PFSK-1 (cell line): Measurements from ENCODE around the gene KCNMA1.

ENCODE experiments used
- FOXP2 ChIP-seq: optimal IDR thresholded peaks from 2 replicates; pipeline ENCODE3; 2011; ENCODE audit warnings: borderline replicate concordance, control low read depth, inconsistent platforms; ENCODE audit not compliant: insufficient read depth; ENCODE audit errors: extremely low read length, extremely low read depth
- POLR2AphosphoS5 ChIP-seq: IDR thresholded peaks from 2 replicates; pipeline ENCODE4 v1.6.1; 2012; ENCODE audit warnings: low read depth, mild to moderate bottlenecking, control low read depth, low read length, moderate library complexity
- REST ChIP-seq, 2 experiments: IDR thresholded peaks; 2 replicates each; pipeline versions ENCODE4 v1.6.1 to v1.8.0; 2011 to 2012; ENCODE audit warnings: low read depth in 2 of 2, low read length in 2 of 2, control low read depth in 1 of 2, inconsistent platforms in 1 of 2, mild to moderate bottlenecking in 1 of 2, moderate library complexity in 1 of 2; ENCODE audit not compliant: insufficient read depth in 1 of 2
- SIN3A ChIP-seq: IDR thresholded peaks from 2 replicates; pipeline ENCODE4 v1.6.1; 2012; ENCODE audit warnings: mild to moderate bottlenecking, low read length, moderate library complexity, borderline replicate concordance; ENCODE audit not compliant: insufficient read depth
- TAF1 ChIP-seq: IDR thresholded peaks from 2 replicates; pipeline ENCODE4 v1.6.1; 2012; ENCODE audit warnings: low read length, control low read depth, borderline replicate concordance; ENCODE audit not compliant: insufficient read depth

The KCNMA1 gene

DNA sequence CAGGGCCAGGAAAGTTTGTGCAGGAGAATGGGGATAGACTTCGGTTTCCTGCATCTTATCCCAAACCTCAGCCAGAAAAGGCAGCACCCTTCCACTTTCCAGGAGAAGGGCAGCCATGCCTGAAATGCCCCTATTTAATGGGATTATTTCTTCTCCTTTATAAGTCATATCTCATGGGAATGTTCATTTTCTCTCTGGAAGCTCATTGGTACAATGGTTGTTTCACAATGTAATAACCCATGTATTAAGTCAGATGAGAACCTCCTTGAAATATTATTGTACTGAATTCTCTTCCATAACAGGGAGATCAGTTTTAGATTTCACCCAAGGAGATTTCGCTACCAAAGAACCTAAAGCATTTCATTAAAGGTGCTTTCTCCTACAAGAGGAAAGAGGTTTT lies 457.5 kb downstream of the KCNMA1 start:
- TF ChIP-seq TAF1: no peak
- TF ChIP-seq SIN3A: no peak
- TF ChIP-seq POLR2AphosphoS5: no peak
- no peak for TF ChIP-seq FOXP2
- no peak for TF ChIP-seq REST (IDR thresholded peaks at IDR 0.05; ENCODE audit: insufficient read depth in 1 of 2, low read depth in 2 of 2, low read length in 2 of 2)

DNA sequence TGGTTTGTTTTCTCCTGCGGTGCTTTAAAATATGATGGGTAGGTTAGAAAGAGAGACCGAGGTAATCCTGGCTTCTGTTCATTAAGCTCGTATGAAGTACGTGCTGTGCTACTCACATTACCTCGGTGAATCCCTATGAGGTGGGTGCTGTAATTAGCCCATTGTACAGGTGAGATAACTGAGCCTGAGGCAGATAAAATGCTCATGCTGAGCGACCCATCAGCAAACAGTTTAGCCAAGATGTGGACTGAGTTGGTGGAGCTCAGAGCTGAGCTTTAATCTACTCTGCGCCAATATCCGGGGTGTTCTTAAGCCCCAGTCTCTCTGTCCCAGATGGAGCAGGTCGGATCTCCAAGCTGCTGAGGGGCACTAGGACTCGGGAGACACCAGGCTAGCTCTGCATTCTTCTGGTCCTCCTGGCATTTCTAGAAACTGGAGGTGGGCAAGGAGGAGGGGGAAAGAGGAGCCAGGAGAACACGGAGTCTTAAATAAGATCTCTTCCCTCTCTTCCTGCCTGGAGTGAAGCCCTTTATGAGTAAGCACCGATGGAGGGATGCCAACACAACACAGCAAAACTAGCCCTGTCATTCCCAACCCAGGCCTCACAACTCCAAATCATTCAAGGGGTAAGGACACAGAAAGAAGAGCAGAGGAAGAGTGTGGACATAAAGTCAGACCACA lies 458.5 kb downstream of the KCNMA1 start:
- TF ChIP-seq FOXP2: no peak
- 0 out of 2 replicates have a peak, but pooled peaks have one; percentile 26 for TF ChIP-seq POLR2AphosphoS5
- TF ChIP-seq TAF1: no peak
- TF ChIP-seq REST (IDR thresholded peaks at IDR 0.05; ENCODE audit: insufficient read depth in 1 of 2, low read depth in 2 of 2, low read length in 2 of 2): no peak
- no peak for TF ChIP-seq SIN3A

DNA sequence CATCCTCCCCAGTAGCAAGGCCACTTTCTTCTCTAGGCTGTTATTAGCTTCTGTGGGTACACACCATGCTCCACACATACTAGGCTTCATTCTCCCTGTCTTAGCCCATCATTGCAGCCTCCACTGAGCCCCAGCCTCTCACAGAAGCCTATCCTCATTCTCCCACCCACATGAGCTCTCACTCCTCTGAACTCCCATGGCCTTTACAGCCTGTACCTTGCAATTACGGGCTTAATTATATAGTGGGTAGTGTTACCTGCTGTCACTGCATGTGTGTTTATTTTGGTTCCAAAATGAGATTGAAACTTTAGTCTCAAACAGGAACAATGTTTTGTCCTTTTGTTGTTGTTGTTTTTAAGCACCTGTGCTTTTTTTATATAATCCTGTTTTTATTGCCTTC lies 460.0 kb downstream of the KCNMA1 start:
- TF ChIP-seq REST (IDR thresholded peaks at IDR 0.05; ENCODE audit: insufficient read depth in 1 of 2, low read depth in 2 of 2, low read length in 2 of 2): no peak
- no peak for TF ChIP-seq TAF1
- no peak for TF ChIP-seq FOXP2
- no peak for TF ChIP-seq POLR2AphosphoS5
- TF ChIP-seq SIN3A: no peak

DNA sequence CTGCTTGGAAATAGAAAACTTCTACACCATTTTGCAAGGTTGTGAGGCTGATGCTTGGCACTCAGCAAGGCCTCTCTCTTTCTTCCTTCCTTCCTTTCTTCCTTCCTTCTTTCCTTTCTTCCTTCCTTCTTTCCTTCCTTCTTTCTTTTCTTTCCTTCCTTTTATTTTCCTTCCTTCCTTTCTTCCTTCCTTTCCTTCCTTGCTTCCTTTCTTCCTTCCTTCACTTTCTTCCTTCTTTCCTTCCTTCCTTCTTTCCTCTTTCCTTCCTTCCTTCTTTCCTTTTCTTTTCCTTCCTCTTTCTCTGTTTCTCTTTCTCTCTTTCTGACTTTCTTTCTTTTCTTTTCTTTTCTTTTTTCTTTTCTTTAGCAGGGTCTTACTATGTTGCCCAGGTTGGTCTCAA lies 460.4 kb downstream of the KCNMA1 start:
- no peak for TF ChIP-seq REST (IDR thresholded peaks at IDR 0.05; ENCODE audit: insufficient read depth in 1 of 2, low read depth in 2 of 2, low read length in 2 of 2)
- TF ChIP-seq POLR2AphosphoS5: no peak
- TF ChIP-seq SIN3A: no peak
- TF ChIP-seq TAF1: no peak
- no peak for TF ChIP-seq FOXP2

DNA sequence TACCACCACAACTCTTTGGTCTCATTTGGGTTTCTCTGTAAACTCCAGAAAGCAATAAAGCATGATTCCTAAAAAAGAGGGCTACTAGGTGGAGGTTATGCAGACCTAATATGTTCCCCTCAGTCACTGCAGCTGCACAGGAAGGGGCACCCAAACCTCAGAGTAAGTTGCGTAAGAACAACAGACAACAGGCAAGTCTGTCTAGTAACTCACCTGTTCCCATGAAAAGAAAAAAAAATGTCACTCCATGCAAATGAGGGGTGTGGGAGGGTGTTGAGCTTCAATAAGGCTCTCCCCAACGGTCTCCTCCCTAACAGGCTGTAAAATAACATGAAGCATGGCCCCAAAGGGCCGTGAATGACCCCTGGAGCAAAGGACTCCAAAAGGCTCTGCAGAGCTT lies 461.4 kb downstream of the KCNMA1 start:
- TF ChIP-seq TAF1 (no peak), SIN3A (no peak), POLR2AphosphoS5 (no peak), REST (IDR thresholded peaks at IDR 0.05; ENCODE audit: insufficient read depth in 1 of 2, low read depth in 2 of 2, low read length in 2 of 2) (no peak), FOXP2 (no peak)
